D721Med (cell line): ENCODE data around the gene ZCWPW2.

Experiments
- DNase-seq: peaks from one replicate; pipeline ENCODE4 v3.0.0; 2011; ENCODE audit warnings: low spot score; ENCODE audit not compliant: insufficient read length
- FAIRE-seq: peaks from 2 replicates; lab custom pipeline; 2011; peaks lifted over from hg19 to GRCh38; lab: Jason Lieb, UNC
- CTCF ChIP-seq: IDR thresholded peaks from 2 replicates; pipeline ENCODE4 v1.5.1; 2012; ENCODE audit warnings: mild to moderate bottlenecking, control low read depth; ENCODE audit not compliant: insufficient read depth; ENCODE audit errors: missing control alignments

ZCWPW2 gene

GRCh38 chr3:28556195-28556594, 207.7 kb downstream of the ZCWPW2 start:
- no peak for TF ChIP-seq CTCF

GRCh38 chr3:28564211-28564610, 215.7 kb downstream of the ZCWPW2 start:
- FAIRE-seq (no peak), DNase-seq (no peak)
- TF ChIP-seq CTCF, result no peak

More at GRCh38 chr3:28556195-28556594, 207.7 kb downstream of the ZCWPW2 start:
- DNase-seq (no peak), FAIRE-seq (no peak)

- DNase-seq (no peak), FAIRE-seq (no peak)
- no peak for TF ChIP-seq CTCF
Observed at GRCh38 chr3:28569357-28569756, 220.8 kb downstream of the ZCWPW2 start.

GRCh38 chr3:28574036-28574435, 225.5 kb downstream of the ZCWPW2 start:
- FAIRE-seq, result no peak
- TF ChIP-seq CTCF, result no peak

GRCh38 chr3:28575100-28575745, 226.7 kb downstream of the ZCWPW2 start:
- TF ChIP-seq CTCF, result no peak
- no peak for FAIRE-seq
- DNase-seq, result no peak

More at GRCh38 chr3:28574036-28574435, 225.5 kb downstream of the ZCWPW2 start:
- no peak for DNase-seq
